ENCODE measurements around the gene NDUFB2. TPM values are rescaled to one million over a fixed set of nuclear protein-coding genes. Genes with fewer than 3 reads are reported as not detected.

Gene NDUFB2
- 225 TPM for polyA plus RNA-seq (2012; ENCODE audit: insufficient read length, low read depth)

- TF ChIP-seq, protein P1, sequence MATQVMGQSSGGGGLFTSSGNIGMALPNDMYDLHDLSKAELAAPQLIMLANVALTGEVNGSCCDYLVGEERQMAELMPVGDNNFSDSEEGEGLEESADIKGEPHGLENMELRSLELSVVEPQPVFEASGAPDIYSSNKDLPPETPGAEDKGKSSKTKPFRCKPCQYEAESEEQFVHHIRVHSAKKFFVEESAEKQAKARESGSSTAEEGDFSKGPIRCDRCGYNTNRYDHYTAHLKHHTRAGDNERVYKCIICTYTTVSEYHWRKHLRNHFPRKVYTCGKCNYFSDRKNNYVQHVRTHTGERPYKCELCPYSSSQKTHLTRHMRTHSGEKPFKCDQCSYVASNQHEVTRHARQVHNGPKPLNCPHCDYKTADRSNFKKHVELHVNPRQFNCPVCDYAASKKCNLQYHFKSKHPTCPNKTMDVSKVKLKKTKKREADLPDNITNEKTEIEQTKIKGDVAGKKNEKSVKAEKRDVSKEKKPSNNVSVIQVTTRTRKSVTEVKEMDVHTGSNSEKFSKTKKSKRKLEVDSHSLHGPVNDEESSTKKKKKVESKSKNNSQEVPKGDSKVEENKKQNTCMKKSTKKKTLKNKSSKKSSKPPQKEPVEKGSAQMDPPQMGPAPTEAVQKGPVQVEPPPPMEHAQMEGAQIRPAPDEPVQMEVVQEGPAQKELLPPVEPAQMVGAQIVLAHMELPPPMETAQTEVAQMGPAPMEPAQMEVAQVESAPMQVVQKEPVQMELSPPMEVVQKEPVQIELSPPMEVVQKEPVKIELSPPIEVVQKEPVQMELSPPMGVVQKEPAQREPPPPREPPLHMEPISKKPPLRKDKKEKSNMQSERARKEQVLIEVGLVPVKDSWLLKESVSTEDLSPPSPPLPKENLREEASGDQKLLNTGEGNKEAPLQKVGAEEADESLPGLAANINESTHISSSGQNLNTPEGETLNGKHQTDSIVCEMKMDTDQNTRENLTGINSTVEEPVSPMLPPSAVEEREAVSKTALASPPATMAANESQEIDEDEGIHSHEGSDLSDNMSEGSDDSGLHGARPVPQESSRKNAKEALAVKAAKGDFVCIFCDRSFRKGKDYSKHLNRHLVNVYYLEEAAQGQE (IDR thresholded peaks at IDR 0.05; ENCODE audit: insufficient read depth in 1 of 2, low read depth in 2 of 2, low read length in 2 of 2), result peak in 1 of 2 experiments; percentile 50; a peak in 2 of 4 replicates
- TF ChIP-seq SIN3A (IDR thresholded peaks at IDR 0.05; ENCODE audit: borderline replicate concordance, insufficient read depth, low read length) (peak; percentile 63; the same call in 1 of the 2 replicates), FOXP2 (optimal IDR thresholded peaks at IDR 0.05; ENCODE audit: borderline replicate concordance, extremely low read depth, extremely low read length, insufficient read depth) (no peak), POLR2AphosphoS5 (IDR thresholded peaks at IDR 0.05; ENCODE audit: low read depth, low read length) (peak; percentile 93), TAF1 (IDR thresholded peaks at IDR 0.05; ENCODE audit: borderline replicate concordance, insufficient read depth, low read length) (peak; percentile 57; the same call in 1 of the 2 replicates)
These were observed at the start of gene NDUFB2 for GRCh38 chr7:140696680-140697446. TSS of gene NDUFB2 (plus strand) at chr7:140696708. CDS start at chr7:140696745, 37 bp downstream.

DNA sequence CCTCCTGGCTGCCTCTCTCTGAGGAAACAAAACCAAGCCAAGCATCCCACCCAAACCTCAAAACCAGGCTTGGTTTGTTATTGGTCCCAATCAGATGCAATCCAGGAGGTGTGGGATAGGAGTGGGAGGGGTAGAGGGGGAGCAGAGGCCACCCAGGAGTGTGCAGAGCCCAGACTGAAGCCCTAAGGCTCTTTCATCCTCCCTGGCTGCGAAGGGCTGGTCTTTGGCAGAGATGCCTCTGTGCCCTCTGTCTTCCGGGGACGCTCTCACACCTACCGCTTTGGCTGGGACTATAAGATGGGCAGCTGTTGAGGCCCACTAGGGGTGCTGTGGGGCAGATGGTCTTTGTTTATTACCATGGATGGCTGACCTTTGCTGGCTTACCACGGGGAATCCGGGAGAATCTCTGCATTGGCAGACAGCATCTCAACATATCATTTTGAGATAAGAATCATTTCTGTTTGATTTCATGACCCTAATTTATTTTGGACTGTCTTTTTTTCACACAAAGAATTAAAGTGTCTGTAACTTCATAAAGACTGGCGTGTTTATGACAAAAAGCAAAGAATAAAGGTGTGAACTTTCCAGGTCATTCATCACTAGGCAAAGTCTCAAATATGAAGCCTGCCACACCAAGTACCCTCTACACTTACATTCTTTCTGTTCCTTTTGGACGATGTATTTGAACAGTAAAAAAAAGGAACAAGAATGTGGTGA lies 49.4 kb upstream of the NDUFB2 start:
- TF ChIP-seq SIN3A (IDR thresholded peaks at IDR 0.05; ENCODE audit: borderline replicate concordance, insufficient read depth, low read length), result no peak
- TF ChIP-seq POLR2AphosphoS5 (IDR thresholded peaks at IDR 0.05; ENCODE audit: low read depth, low read length), result no peak
- TF ChIP-seq, protein P1 (IDR thresholded peaks at IDR 0.05; ENCODE audit: insufficient read depth in 1 of 2, low read depth in 2 of 2, low read length in 2 of 2), result no peak
- no peak for TF ChIP-seq TAF1 (IDR thresholded peaks at IDR 0.05; ENCODE audit: borderline replicate concordance, insufficient read depth, low read length)
- TF ChIP-seq FOXP2 (optimal IDR thresholded peaks at IDR 0.05; ENCODE audit: borderline replicate concordance, extremely low read depth, extremely low read length, insufficient read depth), result no peak

- TF ChIP-seq POLR2AphosphoS5 (IDR thresholded peaks at IDR 0.05; ENCODE audit: low read depth, low read length), result no peak
- TF ChIP-seq, protein P1 (IDR thresholded peaks at IDR 0.05; ENCODE audit: insufficient read depth in 1 of 2, low read depth in 2 of 2, low read length in 2 of 2), result no peak
- TF ChIP-seq FOXP2 (optimal IDR thresholded peaks at IDR 0.05; ENCODE audit: borderline replicate concordance, extremely low read depth, extremely low read length, insufficient read depth), result no peak
These were observed 46.8 kb upstream of the NDUFB2 start for GRCh38 chr7:140649556-140650205.

DNA sequence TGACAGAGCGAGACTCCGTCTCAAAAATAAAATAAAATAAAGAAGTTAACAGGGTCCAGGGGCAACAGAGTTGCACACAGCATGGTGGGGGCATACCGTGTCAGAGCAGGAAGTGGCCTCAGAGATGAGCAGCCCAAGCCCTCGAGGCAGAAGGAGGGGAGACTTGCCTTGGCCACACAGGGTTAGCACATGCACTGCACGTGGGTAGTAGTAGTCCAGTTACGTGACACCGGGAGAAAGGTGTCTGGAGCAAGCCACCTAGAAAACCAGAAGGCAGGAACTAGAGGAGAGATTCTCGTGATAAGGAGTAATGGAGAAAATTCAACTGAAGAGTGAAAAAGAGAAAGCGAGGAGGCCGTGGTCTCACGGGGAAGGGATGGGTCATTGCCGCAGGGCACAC lies 46.1 kb upstream of the NDUFB2 start:
- TF ChIP-seq FOXP2 (optimal IDR thresholded peaks at IDR 0.05; ENCODE audit: borderline replicate concordance, extremely low read depth, extremely low read length, insufficient read depth) (no peak), POLR2AphosphoS5 (IDR thresholded peaks at IDR 0.05; ENCODE audit: low read depth, low read length) (no peak), TAF1 (IDR thresholded peaks at IDR 0.05; ENCODE audit: borderline replicate concordance, insufficient read depth, low read length) (no peak), SIN3A (IDR thresholded peaks at IDR 0.05; ENCODE audit: borderline replicate concordance, insufficient read depth, low read length) (no peak)
- TF ChIP-seq, protein P1 (IDR thresholded peaks at IDR 0.05; ENCODE audit: insufficient read depth in 1 of 2, low read depth in 2 of 2, low read length in 2 of 2), result no peak

All from PFSK-1 (cell line).